Aorta (tissue), 5 donors: Measurements from ENCODE around the gene FAM76A. TPM values are rescaled to one million over a fixed set of nuclear protein-coding genes. Genes with fewer than 3 reads are reported as not detected.
"Not testable (repeated sequence)": the region's sequence is repeated elsewhere in the genome, so short reads cannot be mapped to it uniquely, and the experiment has no call there.

Experiments
- ATAC-seq: fragments of 200-7000 bp; cut with Tn5 transposase; one replicate; pipeline ENCODE4 v1.9.1; 2022; ENCODE audit warnings: moderate library complexity; ENCODE audit not compliant: low FRiP score
- DNase-seq, 2 donors: peaks; one replicate each; pipeline ENCODE4 v3.0.0-alpha.2; 2020
- H3K27ac ChIP-seq, 2 donors: one replicate each; pipeline ENCODE4 v1.5.1; 2013; ENCODE audit warnings: low read length in 2 of 2, mild to moderate bottlenecking in 2 of 2, moderate library complexity in 2 of 2, control low read depth in 1 of 2, inconsistent platforms in 1 of 2, low read depth in 1 of 2
- H3K27me3 ChIP-seq, 2 donors: one replicate each; pipeline ENCODE4 v1.6.1; 2013; ENCODE audit warnings: control low read depth in 1 of 2, low read length in 1 of 2, mild to moderate bottlenecking in 1 of 2, moderate library complexity in 1 of 2; ENCODE audit not compliant: insufficient read depth in 2 of 2, control insufficient read depth in 1 of 2
- H3K36me3 ChIP-seq, 2 donors: one replicate each; pipeline ENCODE4 v1.6.1; 2013; ENCODE audit warnings: control low read depth in 1 of 2, low read length in 1 of 2, mild to moderate bottlenecking in 1 of 2; ENCODE audit not compliant: insufficient read depth in 2 of 2, control insufficient read depth in 1 of 2
- H3K4me1 ChIP-seq, 2 donors: one replicate each; pipeline ENCODE4 v1.6.1; 2013; ENCODE audit warnings: low read length in 2 of 2, control low read depth in 1 of 2, mild to moderate bottlenecking in 1 of 2, moderate library complexity in 1 of 2; ENCODE audit not compliant: insufficient read depth in 2 of 2, control insufficient read depth in 1 of 2
- H3K4me3 ChIP-seq, 2 donors: one replicate each; pipeline ENCODE4 v1.5.1; 2013; ENCODE audit warnings: low read length in 2 of 2, control low read depth in 1 of 2, mild to moderate bottlenecking in 1 of 2
- H3K9me3 ChIP-seq: one replicate; pipeline ENCODE4 v1.6.1; 2013; ENCODE audit warnings: mild to moderate bottlenecking, low read length; ENCODE audit not compliant: control insufficient read depth
- WGBS, 2 donors: extraction: QIAGEN DNeasy Blood & Tissue Kit; methylation state at CpG; one replicate each; pipeline ENCODE4 v1.1.7; 2013; 5-methylcytosine and 5-hydroxymethylcytosine counted together
- intact Hi-C, 2 donors: fragments of 100-400 bp; cut with DNase I; formaldehyde crosslinking; loops; one replicate each; pipeline versions ENCODE4 v1.14.2 to v1.15.0; 2022
- polyA plus RNA-seq, 2 donors: library from polyadenylated mRNA; stranded (reverse); fragments of 200-250 nt; gene quantifications; one replicate each; pipeline ENCODE4 v1.2.3, GENCODE V29; 2013
- total RNA-seq, 2 donors: library from RNA; stranded (reverse); fragmentation: NEBNext Ultra II Directional; extraction: Animal tissue kit (Norgen Biotek cat#: 25700); gene quantifications; one replicate each; pipeline ENCODE4 v1.2.1, GENCODE V29; 2021
- donor health status: healthy with polysubstance abuse.
- donor health status: Bipolar disorder and iron deficiency.
- donor health status: DM: no; HTN: no; CAD: no.
- donor health status: DM: no; HTN: no; CAD: no.
- donor health status: DM: yes; HTN: yes; CAD: no.

FAM76A gene
- total and polyA plus RNA-seq, 4 donors = 5.9 to 18.9 (median 11.2) TPM

DNA sequence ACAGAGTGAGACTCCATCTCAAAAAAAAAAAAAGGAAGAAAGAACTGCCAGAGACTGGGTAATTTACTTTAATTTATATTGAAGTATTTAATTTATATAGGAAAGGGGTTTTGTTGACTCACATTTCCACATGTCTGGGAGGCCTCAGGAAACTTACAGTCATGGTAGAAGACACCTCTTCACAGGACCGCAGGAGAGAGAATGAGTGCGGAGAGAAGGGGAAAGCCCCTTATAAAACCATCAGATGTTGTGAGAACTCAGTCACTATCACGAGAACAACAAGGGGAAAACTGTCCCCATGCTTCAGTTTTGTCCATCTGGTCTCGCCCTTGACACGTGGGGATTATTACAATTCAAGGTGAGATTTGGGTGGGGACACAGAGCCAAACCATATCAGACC, 79.0 kb downstream of the FAM76A start:
- peaks cover 5 to 7% of the 10 kb centered on the region in 2 donors for H3K36me3 ChIP-seq
- WGBS, 2 donors = 90 to 93% methylated on average over 5 of the region's 5 CpGs
- intact Hi-C loops = no loop called here

DNA sequence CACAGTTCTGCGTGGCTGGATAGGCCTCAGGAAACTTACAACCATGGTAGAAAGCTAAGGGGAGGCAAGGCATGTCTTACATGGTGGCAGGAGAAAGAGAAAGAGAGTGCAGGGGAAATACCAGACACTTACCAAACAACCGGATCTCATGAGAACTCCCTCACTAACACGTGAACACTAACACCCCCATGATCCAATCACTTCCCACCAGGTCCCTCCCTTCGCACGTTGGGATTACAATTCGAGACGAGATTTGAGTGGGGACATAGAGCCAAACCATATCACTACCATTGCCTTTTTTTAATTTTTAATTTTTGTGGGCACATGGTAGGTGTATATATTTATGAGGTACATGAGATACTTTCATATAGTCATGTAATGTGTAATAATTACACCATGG, 81.0 kb downstream of the FAM76A start:
- H3K4me3 ChIP-seq = no peak overlapping the region
- H3K4me1 ChIP-seq = no peaks in the 10 kb centered on the region
- H3K27me3 ChIP-seq = no peaks in the 10 kb centered on the region
- ATAC-seq (no peak), DNase-seq (no peak)
- 92 to 93% methylated on average over 7 of the region's 7 CpGs for WGBS, 2 donors
- intact Hi-C loops = no loop called here
- no peaks in the 10 kb centered on the region for H3K9me3 ChIP-seq
- no peak overlapping the region for H3K27ac ChIP-seq
- peaks cover 4 to 8% of the 10 kb centered on the region in 2 donors for H3K36me3 ChIP-seq

More for the DNA sequence above, 79.0 kb downstream of the FAM76A start:
- ATAC-seq (no peak), DNase-seq (no peak)
- Histone ChIP-seq H3K4me1 (no peaks in the 10 kb centered on the region), H3K27ac (no peak overlapping the region), H3K27me3 (no peaks in the 10 kb centered on the region), H3K4me3 (no peak overlapping the region), H3K9me3 (no peaks in the 10 kb centered on the region)

DNA sequence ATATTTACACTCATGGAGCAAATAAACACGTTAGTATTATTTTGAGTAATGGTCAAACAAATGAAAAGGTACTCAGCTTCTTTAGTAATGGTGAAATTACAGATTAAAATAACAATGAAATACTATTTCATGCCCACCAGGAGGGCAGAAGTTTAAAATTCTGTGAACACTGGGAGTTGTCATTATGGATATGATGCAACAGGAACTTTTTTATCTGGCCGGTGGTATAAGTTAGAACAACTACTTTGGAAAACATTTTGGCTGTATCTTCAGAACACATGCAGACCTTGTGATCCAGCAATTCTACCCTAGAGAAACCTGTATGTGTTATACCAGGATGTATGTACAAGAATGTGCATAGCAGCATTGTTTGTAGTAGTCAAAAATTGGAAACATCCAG, 81.6 kb downstream of the FAM76A start:
- no peak for DNase-seq
- Histone ChIP-seq H3K27ac (no peak overlapping the region), H3K4me3 (no peak overlapping the region), H3K36me3 (peaks cover 4 to 11% of the 10 kb centered on the region in 2 donors), H3K9me3 (no peaks in the 10 kb centered on the region), H3K27me3 (no peaks in the 10 kb centered on the region), H3K4me1 (no peaks in the 10 kb centered on the region)
- intact Hi-C loops = no loop called here
- WGBS, 2 donors = 60 to 71% methylated on average over 2 of the region's 2 CpGs
- no peak for ATAC-seq

DNA sequence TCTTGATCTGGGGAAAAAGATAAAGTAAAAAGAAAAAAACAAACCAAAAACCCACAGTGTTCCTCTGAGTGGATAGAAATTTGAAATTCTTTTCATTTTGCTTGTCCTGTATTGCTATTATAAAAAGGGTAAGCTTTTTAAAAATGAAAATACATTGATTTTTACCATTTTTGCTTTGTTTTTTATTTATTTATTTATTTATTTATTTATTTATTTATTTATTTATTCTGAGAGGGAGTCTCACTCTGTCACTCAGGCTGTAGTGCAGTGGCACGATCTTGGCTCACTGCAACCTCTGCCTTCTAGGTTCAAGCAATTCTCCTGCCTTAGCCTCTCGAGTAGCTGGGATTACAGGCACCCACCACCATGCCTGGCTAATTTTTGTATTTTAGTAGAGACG, 82.4 kb downstream of the FAM76A start:
- WGBS, 2 donors = 95 to 96% methylated on average over 3 of the region's 3 CpGs
- H3K4me3 ChIP-seq, DNase-seq, H3K9me3 ChIP-seq, ATAC-seq, H3K27ac ChIP-seq, H3K27me3 ChIP-seq, intact Hi-C loops, H3K4me1 ChIP-seq: not testable (repeated sequence)
- peaks cover 4 to 11% of the 10 kb centered on the region in 2 donors for H3K36me3 ChIP-seq

DNA sequence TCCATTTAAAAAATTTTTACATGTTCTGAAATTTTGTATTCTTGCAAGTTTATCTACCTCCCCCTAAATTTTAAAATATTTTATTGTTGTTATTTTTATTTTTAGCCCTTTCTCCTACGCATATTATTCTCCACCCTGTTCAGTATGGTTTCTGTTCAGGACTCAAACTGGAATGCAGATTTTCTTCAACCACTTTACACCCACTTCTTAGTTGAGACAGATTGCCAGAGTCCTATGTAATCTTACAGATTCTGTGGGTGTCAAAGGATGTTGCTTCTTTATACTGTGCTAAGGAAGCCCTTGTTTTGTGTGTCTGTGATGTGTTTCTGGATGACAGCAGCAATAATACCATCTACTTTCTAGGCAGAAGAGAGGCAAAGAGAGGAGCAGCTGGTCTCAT, 84.1 kb downstream of the FAM76A start:
- intact Hi-C loops = no loop called here
- 68 to 76% methylated on average over 1 of the region's 1 CpG for WGBS, 2 donors
- Histone ChIP-seq H3K4me3 (no peak overlapping the region), H3K36me3 (peaks cover under 1 to 10% of the 10 kb centered on the region in 2 donors), H3K27ac (no peak overlapping the region), H3K4me1 (no peaks in the 10 kb centered on the region), H3K9me3 (no peaks in the 10 kb centered on the region), H3K27me3 (no peaks in the 10 kb centered on the region)
- DNase-seq (no peak), ATAC-seq (no peak)

DNA sequence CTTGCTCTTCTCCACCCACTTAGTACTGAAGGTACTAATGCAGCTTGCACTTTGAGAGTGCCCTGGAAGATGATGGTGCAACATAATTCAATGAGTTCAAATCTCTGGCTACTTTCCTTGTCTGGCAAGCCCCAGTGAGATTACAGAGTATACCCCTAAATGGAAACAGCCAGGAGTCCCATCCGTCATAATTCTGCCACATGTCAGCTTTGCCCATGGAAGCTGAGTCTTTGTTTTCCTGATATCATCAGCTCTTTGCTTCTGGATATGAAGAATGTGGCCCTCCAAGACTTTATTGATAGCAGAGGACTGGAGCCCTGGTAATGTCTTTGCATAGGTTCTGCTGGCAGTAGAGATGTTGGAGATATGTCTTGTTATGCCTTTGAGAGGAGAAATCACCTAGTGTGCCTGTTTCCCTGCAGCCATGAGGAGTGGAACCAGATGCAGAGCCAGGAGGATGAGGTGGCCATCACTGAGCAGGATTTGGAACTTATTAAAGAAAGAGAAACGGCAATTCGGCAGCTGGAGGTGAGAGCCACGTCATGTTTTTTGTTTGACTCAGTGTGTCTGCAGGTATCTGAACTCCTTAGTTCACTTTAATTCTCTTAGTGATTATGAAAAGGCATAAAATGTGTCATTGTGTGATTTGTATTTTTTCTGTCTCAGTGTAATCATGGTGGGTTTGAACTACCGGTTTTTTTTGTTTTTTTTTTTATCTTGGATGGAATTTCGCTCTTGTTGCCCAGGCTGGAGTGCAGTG, 86.2 kb downstream of the FAM76A start:
- Histone ChIP-seq H3K27me3 (no peaks in the 10 kb centered on the region), H3K4me3 (no peak overlapping the region), H3K4me1 (peaks cover 0 to 1% of the 10 kb centered on the region in 2 donors), H3K9me3 (no peaks in the 10 kb centered on the region), H3K27ac (no peak overlapping the region), H3K36me3 (peaks cover 0 to 9% of the 10 kb centered on the region in 2 donors)
- intact Hi-C loops = no loop called here
- ATAC-seq (no peak), DNase-seq (no peak)
- WGBS, 2 donors = 88 to 89% methylated on average over 6 of the region's 6 CpGs

Other genes with a start within 250 kb of the FAM76A start
- 100 to 1,000 TPM; 155 to 164 TPM for gene WASF2, start 235.8 kb upstream of the FAM76A start, total RNA-seq
- gene WASF2, start 235.8 kb upstream of the FAM76A start, polyA plus RNA-seq = 10 to 100 TPM; 27.2 to 47.4 TPM
- gene AHDC1, start 121.8 kb upstream of the FAM76A start, total RNA-seq = 10 to 100 TPM; 63.5 to 89.1 TPM
- 10 to 100 TPM in 1 of 2 donors, 1 to 10 TPM in 1; 7.8 to 23.9 TPM for gene AHDC1, start 121.8 kb upstream of the FAM76A start, polyA plus RNA-seq
- 10 to 100 TPM; 12.1 to 21.7 TPM for gene FGR, start 90.8 kb upstream of the FAM76A start, total RNA-seq
- gene FGR, start 90.8 kb upstream of the FAM76A start, polyA plus RNA-seq = 10 to 100 TPM in 1 of 2 donors, 1 to 10 TPM in 1; 2.8 to 12.1 TPM
- 100 to 1,000 TPM; 116 to 143 TPM for gene IFI6, start 53.8 kb upstream of the FAM76A start, total RNA-seq
- 100 to 1,000 TPM in 1 of 2 donors, 10 to 100 TPM in 1; 85.3 to 170 TPM for gene IFI6, start 53.8 kb upstream of the FAM76A start, polyA plus RNA-seq
- 10 to 100 TPM; 70.0 to 81.4 TPM for gene STX12, start 47.3 kb downstream of the FAM76A start, total RNA-seq
- 10 to 100 TPM; 37.6 to 43.3 TPM for gene STX12, start 47.3 kb downstream of the FAM76A start, polyA plus RNA-seq
- gene PPP1R8, start 104.8 kb downstream of the FAM76A start, total RNA-seq = 10 to 100 TPM; 28.9 to 29.5 TPM
- 10 to 100 TPM; 22.3 to 32.0 TPM for gene PPP1R8, start 104.8 kb downstream of the FAM76A start, polyA plus RNA-seq
- gene THEMIS2, start 146.6 kb downstream of the FAM76A start, total RNA-seq = 10 to 100 TPM; 30.7 to 36.1 TPM
- 10 to 100 TPM in 1 of 2 donors, 1 to 10 TPM in 1; 5.3 to 21.7 TPM for gene THEMIS2, start 146.6 kb downstream of the FAM76A start, polyA plus RNA-seq
- gene RPA2, start 188.6 kb downstream of the FAM76A start, total RNA-seq = 10 to 100 TPM; 22.2 to 22.6 TPM
- 10 to 100 TPM; 22.4 to 28.5 TPM for gene RPA2, start 188.6 kb downstream of the FAM76A start, polyA plus RNA-seq
- under 1 TPM in 1 of 2 donors, not detected in 1; 0.49 TPM for gene SMPDL3B, start 209.0 kb downstream of the FAM76A start, total RNA-seq
- 1 to 10 TPM in 1 of 2 donors, not detected in 1; 3.0 TPM for gene SMPDL3B, start 209.0 kb downstream of the FAM76A start, polyA plus RNA-seq
- 1 to 10 TPM; 6.8 to 7.8 TPM for gene XKR8, start 234.0 kb downstream of the FAM76A start, total RNA-seq
- gene XKR8, start 234.0 kb downstream of the FAM76A start, polyA plus RNA-seq = 1 to 10 TPM; 4.3 to 7.5 TPM